ENCODE data around the gene SPN. TPM values are rescaled to one million over a fixed set of nuclear protein-coding genes. Genes with fewer than 3 reads are reported as not detected.
A peak's percentile ranks its signal among the peaks of the same experiment; 100 is the strongest.

The SPN gene
- total and polyA plus RNA-seq, 9 of the 15 experiments (the other 6 are each of a cell fraction or from before 2014, with no cell fraction given), result 24.3 to 225 (median 79.4) TPM

- TF ChIP-seq THRB (CRISPR knock-in tag; conservative IDR thresholded peaks at IDR 0.05) (no peak), PTBP1 (IDR thresholded peaks at IDR 0.05; ENCODE audit: low read depth, low read length) (no peak), MNT (conservative IDR thresholded peaks at IDR 0.05) (0 out of 4 replicates have a peak, but pooled peaks of 1 of the 2 experiments have one; percentile 37), KHSRP (IDR thresholded peaks at IDR 0.05) (no peak), ZNF699 (CRISPR knock-in tag; IDR thresholded peaks at IDR 0.05; ENCODE audit: insufficient replicate concordance) (no peak), NKRF (IDR thresholded peaks at IDR 0.05; ENCODE audit: borderline replicate concordance) (no peak), TFAP4 (CRISPR knock-in tag; IDR thresholded peaks at IDR 0.05; ENCODE audit: borderline replicate concordance) (no peak), CLOCK (CRISPR knock-in tag; IDR thresholded peaks at IDR 0.05; ENCODE audit: borderline replicate concordance) (no peak), CTCF (IDR thresholded peaks at IDR 0.05 in 2 of 3, conservative IDR thresholded peaks at IDR 0.05 in 1 of 3; ENCODE audit: insufficient read depth in 2 of 3, low read depth in 1 of 3, low read length in 3 of 3) (peak in 2 of 3 experiments; percentile 8 to 32; a peak in 2 of 6 replicates), IRF1 (CRISPR knock-in tag; IDR thresholded peaks at IDR 0.05; ENCODE audit: borderline replicate concordance) (no peak)
Observed at GRCh38 chr16:29674188-29674587, 11.1 kb downstream of the SPN start (continued).
